Suprapubic skin (tissue), 4 donors: ENCODE measurements around the gene DEGS2.

ENCODE experiments used
- EP300 ChIP-seq: sonication (generic); formaldehyde crosslinking; IDR thresholded peaks from one replicate; pipeline ENCODE4 v1.6.1; 2017; ENCODE audit warnings: antibody characterized with exemption
- POLR2A ChIP-seq, 2 donors: fragments of 450-650 bp; IDR thresholded peaks; one replicate each; pipeline ENCODE4 v1.6.1; 2017; ENCODE audit warnings: antibody characterized with exemption in 2 of 2, mild to moderate bottlenecking in 2 of 2, moderate library complexity in 2 of 2
- POLR2AphosphoS5 ChIP-seq, 3 donors: sonication (generic); formaldehyde crosslinking; IDR thresholded peaks; one replicate each; pipeline ENCODE4 v1.6.1; 2017; ENCODE audit warnings: antibody characterized with exemption in 3 of 3
- TF ChIP-seq, protein P1 (sequence below), 2 donors: fragments of 200-600 bp in 1 of 2; fragments of 450-650 bp in 1 of 2; sonication (generic) in 1 of 2; IDR thresholded peaks; one replicate each; pipeline ENCODE4 v1.5.1; 2016 to 2019; ENCODE audit warnings: antibody characterized with exemption in 2 of 2, mild to moderate bottlenecking in 1 of 2, moderate library complexity in 1 of 2

DNA sequence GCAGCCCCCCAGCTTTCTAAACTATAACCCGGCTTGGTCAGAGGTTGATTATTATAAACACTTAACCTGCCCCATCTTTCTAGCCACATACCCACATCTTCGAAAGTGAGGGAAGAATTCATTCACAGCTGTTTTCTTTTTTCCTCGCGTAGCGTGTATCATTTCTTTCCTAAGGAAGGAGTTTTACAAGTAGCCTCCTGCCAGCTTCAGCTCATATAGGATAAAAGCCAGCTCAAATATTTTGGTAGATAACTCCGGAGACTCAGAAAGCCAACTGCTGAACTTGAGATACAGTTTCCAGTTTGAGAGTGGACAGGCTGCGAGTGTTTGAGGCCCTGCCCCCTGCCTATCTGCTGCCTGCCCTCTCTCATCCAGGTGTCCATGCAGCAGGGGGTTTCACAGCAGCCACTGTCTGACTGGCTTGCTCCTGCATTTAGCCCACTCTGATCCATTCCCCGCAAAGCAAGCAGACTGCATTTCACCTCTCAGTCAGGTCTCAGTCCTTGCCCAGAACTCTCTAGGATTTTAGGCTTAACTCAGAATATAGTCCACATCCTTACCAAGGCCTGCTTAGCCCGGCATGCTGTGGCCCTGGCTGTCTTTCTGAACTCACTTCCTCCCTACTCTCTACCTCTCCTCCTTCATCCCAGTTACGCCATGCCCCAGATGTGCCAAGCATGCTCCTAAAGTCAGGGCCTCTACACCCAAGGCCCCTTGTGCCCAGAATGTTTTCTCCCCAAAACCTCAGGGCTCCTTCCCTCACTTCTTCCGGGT lies 47.3 kb downstream of the DEGS2 start:
- TF ChIP-seq, protein P1, sequence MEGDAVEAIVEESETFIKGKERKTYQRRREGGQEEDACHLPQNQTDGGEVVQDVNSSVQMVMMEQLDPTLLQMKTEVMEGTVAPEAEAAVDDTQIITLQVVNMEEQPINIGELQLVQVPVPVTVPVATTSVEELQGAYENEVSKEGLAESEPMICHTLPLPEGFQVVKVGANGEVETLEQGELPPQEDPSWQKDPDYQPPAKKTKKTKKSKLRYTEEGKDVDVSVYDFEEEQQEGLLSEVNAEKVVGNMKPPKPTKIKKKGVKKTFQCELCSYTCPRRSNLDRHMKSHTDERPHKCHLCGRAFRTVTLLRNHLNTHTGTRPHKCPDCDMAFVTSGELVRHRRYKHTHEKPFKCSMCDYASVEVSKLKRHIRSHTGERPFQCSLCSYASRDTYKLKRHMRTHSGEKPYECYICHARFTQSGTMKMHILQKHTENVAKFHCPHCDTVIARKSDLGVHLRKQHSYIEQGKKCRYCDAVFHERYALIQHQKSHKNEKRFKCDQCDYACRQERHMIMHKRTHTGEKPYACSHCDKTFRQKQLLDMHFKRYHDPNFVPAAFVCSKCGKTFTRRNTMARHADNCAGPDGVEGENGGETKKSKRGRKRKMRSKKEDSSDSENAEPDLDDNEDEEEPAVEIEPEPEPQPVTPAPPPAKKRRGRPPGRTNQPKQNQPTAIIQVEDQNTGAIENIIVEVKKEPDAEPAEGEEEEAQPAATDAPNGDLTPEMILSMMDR (IDR thresholded peaks at IDR 0.05) = no peak
- no peak for TF ChIP-seq POLR2A (IDR thresholded peaks at IDR 0.05)
- no peak for TF ChIP-seq POLR2AphosphoS5 (IDR thresholded peaks at IDR 0.05)
- TF ChIP-seq EP300 = no peak
